Fibroblast of lung (primary cell): ENCODE data around the gene ALG1L2. TPM values are rescaled to one million over a fixed set of nuclear protein-coding genes. Genes with fewer than 3 reads are reported as not detected.
"Not testable (repeated sequence)": the region's sequence is repeated elsewhere in the genome, so short reads cannot be mapped to it uniquely, and the experiment has no call there.

Experiments used
- DNase-seq, 2 donors: peaks; one replicate each; pipeline versions ENCODE4 v3.0.0 to v3.0.0-alpha.2; 2010; ENCODE audit warnings: low read depth in 2 of 2
- H2AFZ ChIP-seq: 2 replicates; pipeline ENCODE4 v1.5.1; 2012; ENCODE audit warnings: low read length, control low read depth, inconsistent platforms
- H3K27ac ChIP-seq: 2 replicates; pipeline ENCODE4 v1.5.1; 2011; ENCODE audit warnings: low read length, control low read depth; ENCODE audit not compliant: insufficient read depth
- H3K27me3 ChIP-seq: 2 replicates; pipeline ENCODE4 v1.5.1; 2011; ENCODE audit warnings: mild to moderate bottlenecking, low read length; ENCODE audit not compliant: control insufficient read depth, insufficient read depth
- H3K36me3 ChIP-seq: 2 replicates; pipeline ENCODE4 v1.5.1; 2011; ENCODE audit warnings: low read length; ENCODE audit not compliant: control insufficient read depth, insufficient read depth
- H3K4me1 ChIP-seq: 2 replicates; pipeline ENCODE4 v1.5.1; 2011; ENCODE audit warnings: low read length; ENCODE audit not compliant: control insufficient read depth, insufficient read depth; ENCODE audit errors: extremely low read depth
- H3K4me2 ChIP-seq: 2 replicates; pipeline ENCODE4 v1.5.1; 2011; ENCODE audit warnings: low read length, control low read depth; ENCODE audit not compliant: insufficient read depth; ENCODE audit errors: extremely low read depth
- H3K4me3 ChIP-seq, 4 experiments: fragments of 200-600 bp in 1 of 4; sonication (generic) in 1 of 4; replicated peaks in 1 of 4; 2 replicates each; pipeline ENCODE4 v1.5.1; 2011 to 2016; ENCODE audit warnings: low read length in 4 of 4, low read depth in 3 of 4, mild to moderate bottlenecking in 3 of 4, control low read depth in 2 of 4, inconsistent platforms in 1 of 4, mixed read lengths in 1 of 4; ENCODE audit not compliant: insufficient read depth in 1 of 4; ENCODE audit errors: control extremely low read depth in 1 of 4
- H3K79me2 ChIP-seq: 2 replicates; pipeline ENCODE4 v1.5.1; 2012; ENCODE audit warnings: mild to moderate bottlenecking, low read length, inconsistent platforms; ENCODE audit not compliant: control insufficient read depth, insufficient read depth
- H3K9ac ChIP-seq: 2 replicates; pipeline ENCODE4 v1.5.1; 2011; ENCODE audit warnings: mild to moderate bottlenecking, low read length, control low read depth; ENCODE audit not compliant: insufficient read depth
- H3K9me3 ChIP-seq: 2 replicates; pipeline ENCODE4 v1.5.1; 2012; ENCODE audit warnings: low read depth, low read length; ENCODE audit not compliant: control insufficient read depth, insufficient read depth
- H4K20me1 ChIP-seq: 2 replicates; pipeline ENCODE4 v1.5.1; 2011; ENCODE audit warnings: low read length; ENCODE audit not compliant: control insufficient read depth, insufficient read depth; ENCODE audit errors: extremely low read depth
- CTCF ChIP-seq, 2 donors: IDR thresholded peaks in 1 of 2; conservative IDR thresholded peaks in 1 of 2; 1 replicate in 1 of 2; 2 replicates in 1 of 2; pipeline ENCODE4 v1.5.1; 2011 to 2012; ENCODE audit warnings: low read length in 2 of 2, control low read depth in 1 of 2, inconsistent platforms in 1 of 2, low read depth in 1 of 2, mild to moderate bottlenecking in 1 of 2
- EZH2 ChIP-seq: IDR thresholded peaks from 2 replicates; pipeline ENCODE4 v1.5.1; 2012; ENCODE audit warnings: low read length, control low read depth, mild to moderate bottlenecking; ENCODE audit errors: missing control alignments
- polyA plus RNA-seq, 2 donors: library from polyadenylated mRNA; depleted of rRNA in 1 of 2; stranded (reverse) in 1 of 2; unstranded in 1 of 2; fragments of >200 nt; gene quantifications; 2 replicates each; pipeline ENCODE4 v1.2.1, GENCODE V29; 2011 to 2012; ENCODE audit warnings: missing spikeins in 1 of 2
- total RNA-seq: library from RNA; depleted of rRNA; stranded (reverse); fragments of >200 nt; gene quantifications from 2 replicates; pipeline ENCODE4 v1.2.1, GENCODE V29; 2014

The ALG1L2 gene
- total and polyA plus RNA-seq, 2 donors (not counting 1 experiment from before 2014, with no cell fraction given): 0.50 TPM; not detected in 1

GRCh38 chr3:130077636-130078035, 4.0 kb upstream of the ALG1L2 start:
- Histone ChIP-seq H3K36me3 (no peaks in the 10 kb centered on the region), H3K4me1 (no peaks in the 10 kb centered on the region), H3K4me2 (no peak overlapping the region), H4K20me1 (no peaks in the 10 kb centered on the region), H3K9me3 (no peaks in the 10 kb centered on the region), H3K79me2 (no peaks in the 10 kb centered on the region), H3K9ac (no peak overlapping the region), H3K27me3 (no peaks in the 10 kb centered on the region), H3K27ac (no peak overlapping the region), H3K4me3 (no peak overlapping the region), H2AFZ (no peak overlapping the region)
- TF ChIP-seq CTCF (conservative IDR thresholded peaks at IDR 0.05 in 1 of 2, IDR thresholded peaks at IDR 0.05 in 1 of 2; ENCODE audit: low read depth in 1 of 2, low read length in 2 of 2) (no peak), EZH2 (no peak)
- DNase-seq: no peak

- not testable (repeated sequence) for H3K4me2 ChIP-seq, H3K9me3 ChIP-seq, DNase-seq, H3K4me3 ChIP-seq, H3K36me3 ChIP-seq, H3K27ac ChIP-seq, H3K27me3 ChIP-seq, H3K79me2 ChIP-seq, H4K20me1 ChIP-seq, H3K4me1 ChIP-seq, H3K9ac ChIP-seq, H2AFZ ChIP-seq
Observed at GRCh38 chr3:130083363-130084090, 1.9 kb downstream of the ALG1L2 start.

- no peak overlapping the region for H3K4me2 ChIP-seq
- no peaks in the 10 kb centered on the region for H3K4me1 ChIP-seq
- no peak overlapping the region for H3K9ac ChIP-seq
- TF ChIP-seq EZH2 (no peak), CTCF (conservative IDR thresholded peaks at IDR 0.05 in 1 of 2, IDR thresholded peaks at IDR 0.05 in 1 of 2; ENCODE audit: low read depth in 1 of 2, low read length in 2 of 2) (no peak)
- no peaks in the 10 kb centered on the region for H3K79me2 ChIP-seq
- H3K27me3 ChIP-seq: no peaks in the 10 kb centered on the region
- no peak for DNase-seq
- no peak overlapping the region for H3K4me3 ChIP-seq
- H4K20me1 ChIP-seq: no peaks in the 10 kb centered on the region
- H3K36me3 ChIP-seq: no peaks in the 10 kb centered on the region
- no peak overlapping the region for H2AFZ ChIP-seq
- H3K9me3 ChIP-seq: no peaks in the 10 kb centered on the region
- no peak overlapping the region for H3K27ac ChIP-seq
Observed at GRCh38 chr3:130084436-130084980, 2.9 kb downstream of the ALG1L2 start.
